ENCODE data around the gene CARD9.

- TF ChIP-seq CTCF (IDR thresholded peaks at IDR 0.05) (no peak), POLR2A (IDR thresholded peaks at IDR 0.05) (no peak)
These were observed at the start of gene CARD9 for GRCh38 chr9:136373300-136374182.

All from Peyer's patch (tissue), 4 donors.